Kidney (tissue), 14 donors: ENCODE results near the gene KLK12. TPM values are rescaled to one million over a fixed set of nuclear protein-coding genes. Genes with fewer than 3 reads are reported as not detected.

ENCODE experiments used
- DNase-seq, 5 donors: peaks; one replicate each; pipeline ENCODE4 v3.0.0-alpha.2; 2013 to 2020
- FAIRE-seq: peaks from 2 replicates; lab custom pipeline; 2012; peaks lifted over from hg19 to GRCh38; lab: Jason Lieb, UNC
- H3K27ac ChIP-seq, 2 donors: one replicate each; pipeline ENCODE4 v1.7.0; 2013; ENCODE audit warnings: low read depth in 2 of 2, low read length in 2 of 2, inconsistent platforms in 1 of 2
- H3K27me3 ChIP-seq: one replicate; pipeline ENCODE4 v1.7.1; 2013; ENCODE audit warnings: low read length, inconsistent platforms; ENCODE audit not compliant: control insufficient read depth, insufficient read depth
- H3K36me3 ChIP-seq, 3 donors: one replicate each; pipeline versions ENCODE4 v1.7.0 to v1.7.1; 2013; ENCODE audit warnings: low read length in 3 of 3, control low read depth in 1 of 3, inconsistent platforms in 1 of 3; ENCODE audit not compliant: insufficient read depth in 3 of 3, control insufficient read depth in 2 of 3
- H3K4me1 ChIP-seq, 3 donors: one replicate each; pipeline versions ENCODE4 v1.7.0 to v1.7.1; 2013; ENCODE audit warnings: low read length in 3 of 3, inconsistent platforms in 1 of 3, low read depth in 1 of 3; ENCODE audit not compliant: control insufficient read depth in 2 of 3, insufficient read depth in 2 of 3
- H3K4me3 ChIP-seq, 3 donors: one replicate each; pipeline versions ENCODE4 v1.7.0 to v1.8.1; 2013; ENCODE audit warnings: low read length in 3 of 3, control low read depth in 1 of 3, inconsistent platforms in 1 of 3
- H3K9ac ChIP-seq, 3 donors: one replicate each; pipeline versions ENCODE4 v1.7.0 to v1.7.1; 2013; ENCODE audit warnings: low read length in 3 of 3, control low read depth in 1 of 3, inconsistent platforms in 1 of 3
- H3K9me3 ChIP-seq, 3 donors: one replicate each; pipeline versions ENCODE4 v1.7.0 to v1.7.1; 2013; ENCODE audit warnings: low read length in 3 of 3, control low read depth in 1 of 3, inconsistent platforms in 1 of 3; ENCODE audit not compliant: control insufficient read depth in 2 of 3, insufficient read depth in 1 of 3
- intact Hi-C: fragments of 100-400 bp; cut with DNase I; formaldehyde crosslinking; loops from one replicate; pipeline ENCODE4 v1.11.1; 2022
- polyA plus RNA-seq: library from polyadenylated mRNA; stranded (reverse); fragments of 350-450 nt; fragmentation: Illumina TruSeq; extraction: RNeasy Lipid Tissue Mini Kit (QIAGEN cat#74804); gene quantifications from one replicate; pipeline ENCODE4 v1.2.3, GENCODE V29; 2014; ENCODE audit warnings: low read depth, low replicate concordance; ENCODE audit not compliant: insufficient read depth
- total RNA-seq: library from RNA; stranded (reverse); fragmentation: NEBNext Ultra II Directional; extraction: Animal tissue kit (Norgen Biotek cat#: 25700); gene quantifications from one replicate; pipeline ENCODE4 v1.2.1, GENCODE V29; 2021
- TF ChIP-seq, protein P1 (sequence below): IDR thresholded peaks from 3 replicates; pipeline ENCODE4 v1.5.1; 2012; ENCODE audit warnings: mild to moderate bottlenecking, moderate library complexity, borderline replicate concordance; ENCODE audit not compliant: insufficient read depth; ENCODE audit errors: extremely low read depth
- donor health status: control.
- donor health status: control.
- donor health status: control.
- donor health status: control.
- donor health status: control.
- donor health status: DM: yes; HTN: yes; CAD: no.
- donor health status: Normal renal cell carcinoma (clear cell type).

KLK12 gene
- total and polyA plus RNA-seq, 2 donors from 2014 or later = not detected

- H3K27ac ChIP-seq = no peak overlapping the region
- H3K9ac ChIP-seq = no peak overlapping the region
- TF ChIP-seq, protein P1, sequence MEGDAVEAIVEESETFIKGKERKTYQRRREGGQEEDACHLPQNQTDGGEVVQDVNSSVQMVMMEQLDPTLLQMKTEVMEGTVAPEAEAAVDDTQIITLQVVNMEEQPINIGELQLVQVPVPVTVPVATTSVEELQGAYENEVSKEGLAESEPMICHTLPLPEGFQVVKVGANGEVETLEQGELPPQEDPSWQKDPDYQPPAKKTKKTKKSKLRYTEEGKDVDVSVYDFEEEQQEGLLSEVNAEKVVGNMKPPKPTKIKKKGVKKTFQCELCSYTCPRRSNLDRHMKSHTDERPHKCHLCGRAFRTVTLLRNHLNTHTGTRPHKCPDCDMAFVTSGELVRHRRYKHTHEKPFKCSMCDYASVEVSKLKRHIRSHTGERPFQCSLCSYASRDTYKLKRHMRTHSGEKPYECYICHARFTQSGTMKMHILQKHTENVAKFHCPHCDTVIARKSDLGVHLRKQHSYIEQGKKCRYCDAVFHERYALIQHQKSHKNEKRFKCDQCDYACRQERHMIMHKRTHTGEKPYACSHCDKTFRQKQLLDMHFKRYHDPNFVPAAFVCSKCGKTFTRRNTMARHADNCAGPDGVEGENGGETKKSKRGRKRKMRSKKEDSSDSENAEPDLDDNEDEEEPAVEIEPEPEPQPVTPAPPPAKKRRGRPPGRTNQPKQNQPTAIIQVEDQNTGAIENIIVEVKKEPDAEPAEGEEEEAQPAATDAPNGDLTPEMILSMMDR = no peak
- no peak for FAIRE-seq
- H3K27me3 ChIP-seq = no peaks in the 10 kb centered on the region
- no peaks in the 10 kb centered on the region for H3K4me1 ChIP-seq
- peak in 1 of 5 donors; percentile 32 for DNase-seq
- no peaks in the 10 kb centered on the region for H3K36me3 ChIP-seq
- H3K4me3 ChIP-seq = no peak overlapping the region
- intact Hi-C loops = no loop called here
- no peaks in the 10 kb centered on the region for H3K9me3 ChIP-seq
Observed at GRCh38 chr19:51027873-51028272, 6.9 kb downstream of the KLK12 start.

DNA sequence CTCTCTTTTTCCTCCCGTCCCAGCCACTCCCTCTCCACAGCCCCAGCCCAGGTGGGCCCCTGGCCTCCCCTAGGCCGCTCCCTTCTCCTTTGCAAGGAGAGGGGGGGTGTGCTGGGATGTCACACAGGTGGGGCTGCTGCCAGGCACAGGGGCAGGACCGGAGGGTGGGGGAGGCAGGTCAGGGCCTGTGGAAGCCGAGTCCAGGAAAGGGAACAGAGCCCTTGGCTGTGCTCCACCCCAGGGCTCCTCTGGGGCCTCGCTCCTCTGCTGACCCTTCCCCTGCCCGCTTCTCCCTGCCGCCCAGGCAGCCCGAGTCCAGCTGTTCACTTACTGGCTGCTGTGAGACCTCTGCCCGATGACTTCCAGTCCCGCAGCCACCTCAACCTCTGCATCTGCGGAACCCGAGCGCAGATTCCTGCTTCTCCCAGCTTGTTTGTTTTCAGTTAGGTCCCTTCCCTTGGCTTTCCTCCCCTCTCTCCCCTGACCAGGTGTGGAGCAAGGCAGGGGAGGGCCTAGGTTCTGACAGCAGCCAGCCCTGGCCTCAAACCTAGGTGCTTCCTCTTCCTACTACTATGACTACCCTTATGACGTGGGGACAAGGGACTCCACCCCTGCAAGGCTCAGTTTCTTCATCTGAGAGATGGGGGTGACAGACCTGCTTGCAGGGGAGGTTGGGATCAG, 7.5 kb downstream of the KLK12 start:
- Histone ChIP-seq H3K27me3 (no peaks in the 10 kb centered on the region), H3K4me3 (no peak overlapping the region), H3K36me3 (no peaks in the 10 kb centered on the region), H3K4me1 (no peaks in the 10 kb centered on the region), H3K9ac (no peak overlapping the region), H3K9me3 (no peaks in the 10 kb centered on the region), H3K27ac (no peak overlapping the region)
- no peak for FAIRE-seq
- no peak for DNase-seq
- intact Hi-C loops = no loop called here
- TF ChIP-seq, protein P1 = no peak

- H3K4me1 ChIP-seq = no peaks in the 10 kb centered on the region
- TF ChIP-seq, protein P1 = no peak
- intact Hi-C loops = no loop called here
- no peaks in the 10 kb centered on the region for H3K27me3 ChIP-seq
- no peak within 1 kb of the TSS for H3K27ac ChIP-seq
- H3K36me3 ChIP-seq = no peaks in the 10 kb centered on the region
- no peaks in the 10 kb centered on the region for H3K9me3 ChIP-seq
- no peak within 1 kb of the TSS for H3K9ac ChIP-seq
- H3K4me3 ChIP-seq = no peak within 1 kb of the TSS
- DNase-seq (no peak), FAIRE-seq (no peak)
Observed at GRCh38 chr19:51026554-51026831, 8.3 kb downstream of the KLK12 start, which contains the start of gene KLK11. Gene KLK11, minus strand, starts transcription at chr19:51026616. Its CDS starts 985 bp downstream, at chr19:51025631.
